MCF 10A (cell line): ENCODE data around the gene ZNF362. TPM values are rescaled to one million over a fixed set of nuclear protein-coding genes. Genes with fewer than 3 reads are reported as not detected.

Experiments used
- Bru-seq: library from RNA; stranded (reverse); fragments of 400-500 nt; gene quantifications from one replicate; lab custom pipeline; 2021; lab: Mats Ljungman, UMichigan
- BruChase-seq, 2 experiments: library from RNA; stranded (reverse); fragments of 400-500 nt; gene quantifications; one replicate each; lab custom pipeline; 2021; lab: Mats Ljungman, UMichigan
- BruUV-seq: library from RNA; stranded (reverse); fragments of 400-500 nt; replicated peaks from 2 replicates; lab custom pipeline; 2021; lab: Mats Ljungman, UMichigan
- CTCF ChIA-PET: fragments of 300-600 bp; sonication (Branson Sonifier 250); formaldehyde crosslinking; extraction: SDS; loops from one replicate; lab custom pipeline; 2021; ENCODE audit warnings: antibody characterized with exemption, inconsistent platforms; lab: Yijun Ruan, JAX
- POLR2A ChIA-PET: fragments of 300-600, 350-650 bp; sonication (Branson Sonifier 250); formaldehyde crosslinking; extraction: SDS; loops from one replicate; lab custom pipeline; 2020; ENCODE audit warnings: antibody characterized with exemption, inconsistent platforms; lab: Yijun Ruan, JAX
- DNase-seq: peaks from one replicate; pipeline ENCODE4 v3.0.0-alpha.2; 2018; ENCODE audit not compliant: unreplicated experiment
- H3K27ac Mint-ChIP-seq: one replicate; pipeline ENCODE4 v1.8.0; 2022; ENCODE audit warnings: mild to moderate bottlenecking, low read depth, mixed read lengths; ENCODE audit not compliant: unreplicated experiment
- H3K27me3 Mint-ChIP-seq: one replicate; pipeline ENCODE4 v1.8.0; 2022; ENCODE audit warnings: mixed read lengths; ENCODE audit not compliant: insufficient read depth, unreplicated experiment
- H3K36me3 Mint-ChIP-seq: one replicate; pipeline ENCODE4 v1.8.0; 2022; ENCODE audit warnings: mild to moderate bottlenecking, moderate library complexity, mixed read lengths; ENCODE audit not compliant: insufficient read depth, unreplicated experiment
- H3K4me1 Mint-ChIP-seq: one replicate; pipeline ENCODE4 v1.8.0; 2022; ENCODE audit warnings: mixed read lengths; ENCODE audit not compliant: insufficient read depth, unreplicated experiment
- H3K4me3 Mint-ChIP-seq: one replicate; pipeline ENCODE4 v1.8.0; 2022; ENCODE audit warnings: mild to moderate bottlenecking, moderate library complexity, mixed read lengths; ENCODE audit not compliant: unreplicated experiment
- H3K9me3 Mint-ChIP-seq: one replicate; pipeline ENCODE4 v1.8.0; 2022; ENCODE audit warnings: mixed read lengths; ENCODE audit not compliant: unreplicated experiment
- CTCF ChIP-seq: fragments of 200-600 bp; IDR thresholded peaks from one replicate; pipeline ENCODE4 v1.8.0; 2022; ENCODE audit warnings: antibody characterized with exemption, mild to moderate bottlenecking; ENCODE audit not compliant: unreplicated experiment
- intact Hi-C: fragments of 100-400 bp; cut with micrococcal nuclease; formaldehyde crosslinking; loops from 2 replicates; pipeline ENCODE4 v1.14.1; 2022
- long read RNA-seq: library from polyadenylated mRNA; stranded (forward); transcript quantifications from one replicate; pipeline ENCODE4 v2.0.0, GENCODE V29; 2022
- total RNA-seq: library from RNA; stranded (reverse); gene quantifications from 2 replicates; pipeline ENCODE4 v1.2.3, GENCODE V29; 2022

Gene ZNF362
- total RNA-seq, result 14.8 and 15.8 TPM in 2 replicates
- Bru-seq, nascent RNA, result percentile 55 among the genes with signal in this experiment
- BruChase-seq, experiment 1, labeled RNA remaining after a 6-hour chase, result percentile 59 among the genes with signal in this experiment
- BruChase-seq, experiment 2, labeled RNA remaining after a 2-hour chase, result percentile 56 among the genes with signal in this experiment
- long read RNA-seq, partial matches to known transcripts, result 10 of 22 reads
- long read RNA-seq, other reads (novel, unspliced or antisense), result 11 of 22 reads

GRCh38 chr1:33256471-33257206, at the start of gene ZNF362:
TSS of gene ZNF362 (plus strand) at chr1:33256492. CDS start at chr1:33270575, 14,083 bp downstream.
- intact Hi-C loops, result loop anchor here (2.0 kb wide), 1 partner anchor 36 kb away; no protein-coding TSS in a partner anchor
- DNase-seq, result peak; percentile 69
- Mint-ChIP-seq H3K4me3 (peak within 1 kb of the TSS; percentile 93), H3K27ac (peak within 1 kb of the TSS; percentile 95), H3K4me1 (peaks cover 19% of the 10 kb centered on the region), H3K36me3 (no peaks in the 10 kb centered on the region), H3K27me3 (no peaks in the 10 kb centered on the region), H3K9me3 (no peaks in the 10 kb centered on the region)
- ChIA-PET POLR2A (interaction anchor here (0.7 to 1.6 kb wide), 5 partner anchors 37 to 276 kb away, joined by 3 to 6 read pairs (median 3); no protein-coding TSS in a partner anchor), CTCF (interaction anchor here (0.7 to 1.0 kb wide), 6 partner anchors 11 to 1499 kb away, joined by 3 to 6 read pairs (median 3); no protein-coding TSS in a partner anchor)
- BruUV-seq, result TSS peak; percentile 68
- no peak for TF ChIP-seq CTCF

DNA sequence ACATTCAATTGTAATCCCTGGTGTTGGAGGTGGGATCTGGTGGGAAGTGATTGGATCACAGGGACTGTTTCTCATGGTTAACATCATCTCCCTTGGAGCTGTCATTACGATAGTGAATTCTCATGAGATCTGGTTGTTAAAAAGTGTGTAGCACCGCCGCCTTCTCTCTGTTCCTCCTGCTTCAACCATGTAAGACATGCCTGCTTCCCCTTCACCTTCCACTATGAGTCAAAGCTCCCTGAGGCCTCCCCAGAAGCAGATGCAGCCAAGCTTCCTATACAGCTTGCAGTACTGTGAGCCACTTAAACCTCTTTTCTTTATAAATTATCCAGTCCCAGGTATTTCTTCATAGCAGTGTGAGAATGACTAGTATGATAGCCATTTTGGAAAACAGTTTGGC, 44.3 kb upstream of the ZNF362 start:
- intact Hi-C loops, result no loop called here
- no peak for TF ChIP-seq CTCF
- no TSS peak for BruUV-seq
- H3K36me3 Mint-ChIP-seq, result no peaks in the 10 kb centered on the region
- ChIA-PET CTCF (interaction anchor here (1.1 to 3.7 kb wide), 3 partner anchors 71 to 259 kb away, joined by 3 to 12 read pairs (median 5); no protein-coding TSS in a partner anchor), POLR2A (no interaction called here)
- peaks cover 42% of the 10 kb centered on the region for H3K27me3 Mint-ChIP-seq
- no peak for DNase-seq
- no peaks in the 10 kb centered on the region for H3K4me1 Mint-ChIP-seq
- H3K9me3 Mint-ChIP-seq, result no peaks in the 10 kb centered on the region
- no peak overlapping the region for H3K4me3 Mint-ChIP-seq
- H3K27ac Mint-ChIP-seq, result no peak overlapping the region

GRCh38 chr1:33219886-33220661, 36.2 kb upstream of the ZNF362 start:
- DNase-seq, result peak; percentile 84
- intact Hi-C loops, result loop anchor here (1.0 to 5.0 kb wide), 3 partner anchors 37 to 392 kb away; partner anchors contain the start of gene ZNF362
- no peak for TF ChIP-seq CTCF
- H3K4me1 Mint-ChIP-seq, result peaks cover 40% of the 10 kb centered on the region
- ChIA-PET CTCF (interaction anchor here (0.5 to 6.8 kb wide), 16 partner anchors 7 to 251 kb away, joined by 3 to 67 read pairs (median 4); no protein-coding TSS in a partner anchor), POLR2A (interaction anchor here (0.6 to 3.6 kb wide), 11 partner anchors 9 to 213 kb away, joined by 3 to 22 read pairs (median 6); partner anchors contain the start of gene TRIM62)
- peak overlapping the region; percentile 95 for H3K27ac Mint-ChIP-seq
- peaks cover 10% of the 10 kb centered on the region for H3K9me3 Mint-ChIP-seq
- H3K36me3 Mint-ChIP-seq, result no peaks in the 10 kb centered on the region
- no TSS peak for BruUV-seq
- H3K27me3 Mint-ChIP-seq, result no peaks in the 10 kb centered on the region
- H3K4me3 Mint-ChIP-seq, result no peak overlapping the region
